GM18519 (cell line): ENCODE data around the gene PSMA4.
"Not testable (repeated sequence)": the region's sequence is repeated elsewhere in the genome, so short reads cannot be mapped to it uniquely, and the experiment has no call there.

Experiments
- ATAC-seq: cut with Tn5 transposase; IDR thresholded peaks from one replicate; pipeline ENCODE4 v1.9.1; 2021; ENCODE audit warnings: mild to moderate bottlenecking, moderate library complexity; ENCODE audit not compliant: unreplicated experiment, low FRiP score

PSMA4 gene

GRCh38 chr15:78550815-78551214, 10.6 kb downstream of the PSMA4 start:
- no peak for ATAC-seq

DNA sequence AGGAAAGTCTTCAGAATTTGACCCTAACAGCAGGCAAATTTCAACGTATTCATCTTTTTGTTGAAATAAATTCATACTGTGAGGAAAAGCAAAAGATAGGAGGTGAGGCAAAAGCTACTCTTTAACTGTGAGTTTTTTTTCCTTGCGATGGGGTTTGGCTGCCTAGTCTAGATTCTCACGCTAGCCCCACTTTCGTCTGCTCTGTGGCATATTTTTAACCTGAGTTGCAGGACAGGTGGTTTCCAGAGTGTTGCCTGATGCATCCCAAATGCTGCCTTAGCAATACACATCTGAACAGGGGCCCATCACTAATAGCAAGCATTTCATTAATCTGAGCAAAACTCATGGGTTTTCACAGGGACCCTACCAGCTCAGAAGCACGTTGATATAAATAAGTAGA, 11.7 kb downstream of the PSMA4 start:
- ATAC-seq: no peak

GRCh38 chr15:78552597-78552996, 12.4 kb downstream of the PSMA4 start:
- ATAC-seq: no peak

DNA sequence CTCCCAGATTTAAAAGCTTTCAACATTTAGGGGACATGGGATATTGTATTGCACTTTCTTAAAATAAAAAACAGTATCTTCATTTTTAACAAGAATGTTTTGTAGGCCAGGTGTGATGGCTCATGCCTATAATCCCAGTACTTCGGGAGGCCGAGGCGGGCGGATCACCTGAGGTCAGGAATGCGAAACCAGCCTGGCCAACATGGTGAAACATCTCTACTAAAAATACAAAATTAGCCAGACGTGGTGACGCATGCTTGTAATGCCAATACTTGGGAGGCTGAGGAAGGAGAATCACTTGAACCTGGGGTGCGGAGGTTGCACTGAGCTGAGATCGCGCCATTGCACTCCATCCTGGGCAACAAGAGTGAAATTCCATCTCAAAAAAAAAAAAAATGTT, 20.0 kb downstream of the PSMA4 start:
- not testable (repeated sequence) for ATAC-seq

DNA sequence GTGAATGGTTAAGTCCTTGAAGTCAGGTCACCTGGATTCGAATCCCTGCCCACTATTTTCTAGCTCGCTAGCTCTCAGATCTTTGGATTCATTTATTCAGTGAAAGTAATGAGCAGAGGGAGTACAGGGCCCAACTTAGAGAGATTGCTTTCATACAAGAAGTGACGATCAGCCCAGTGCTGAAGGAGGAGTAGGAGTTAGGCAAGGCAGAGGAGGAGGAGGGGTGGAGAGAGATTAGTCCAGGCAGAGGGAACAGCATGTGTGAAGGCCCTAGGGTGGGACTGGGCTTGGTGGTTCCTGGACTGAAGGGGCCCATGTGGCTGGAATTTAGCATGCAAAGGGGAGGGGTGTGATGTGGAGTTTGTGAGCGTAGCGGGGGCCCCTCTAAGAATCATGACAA, 21.2 kb downstream of the PSMA4 start:
- ATAC-seq: no peak

DNA sequence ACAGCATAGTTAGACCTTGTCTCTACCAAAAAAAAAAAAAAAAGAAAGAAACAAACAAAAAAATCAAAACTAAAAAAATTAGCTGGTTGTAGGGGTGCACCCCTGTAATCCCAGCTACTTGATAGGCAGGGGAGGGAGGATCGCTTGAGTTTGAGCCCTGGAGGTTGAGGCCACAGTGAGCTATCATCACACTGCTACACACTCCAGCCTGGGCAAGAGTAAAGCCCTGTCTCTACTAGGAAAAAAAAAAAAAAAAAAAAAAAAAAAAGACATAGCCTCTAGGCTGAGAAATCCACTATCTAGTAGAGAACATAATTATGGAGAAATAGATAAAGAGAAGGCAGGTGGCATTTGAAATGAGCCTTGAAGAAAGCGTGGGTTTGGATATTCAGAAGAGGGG, 22.8 kb downstream of the PSMA4 start:
- no peak for ATAC-seq

GRCh38 chr15:78564743-78565096, 24.5 kb downstream of the PSMA4 start:
- no peak for ATAC-seq

DNA sequence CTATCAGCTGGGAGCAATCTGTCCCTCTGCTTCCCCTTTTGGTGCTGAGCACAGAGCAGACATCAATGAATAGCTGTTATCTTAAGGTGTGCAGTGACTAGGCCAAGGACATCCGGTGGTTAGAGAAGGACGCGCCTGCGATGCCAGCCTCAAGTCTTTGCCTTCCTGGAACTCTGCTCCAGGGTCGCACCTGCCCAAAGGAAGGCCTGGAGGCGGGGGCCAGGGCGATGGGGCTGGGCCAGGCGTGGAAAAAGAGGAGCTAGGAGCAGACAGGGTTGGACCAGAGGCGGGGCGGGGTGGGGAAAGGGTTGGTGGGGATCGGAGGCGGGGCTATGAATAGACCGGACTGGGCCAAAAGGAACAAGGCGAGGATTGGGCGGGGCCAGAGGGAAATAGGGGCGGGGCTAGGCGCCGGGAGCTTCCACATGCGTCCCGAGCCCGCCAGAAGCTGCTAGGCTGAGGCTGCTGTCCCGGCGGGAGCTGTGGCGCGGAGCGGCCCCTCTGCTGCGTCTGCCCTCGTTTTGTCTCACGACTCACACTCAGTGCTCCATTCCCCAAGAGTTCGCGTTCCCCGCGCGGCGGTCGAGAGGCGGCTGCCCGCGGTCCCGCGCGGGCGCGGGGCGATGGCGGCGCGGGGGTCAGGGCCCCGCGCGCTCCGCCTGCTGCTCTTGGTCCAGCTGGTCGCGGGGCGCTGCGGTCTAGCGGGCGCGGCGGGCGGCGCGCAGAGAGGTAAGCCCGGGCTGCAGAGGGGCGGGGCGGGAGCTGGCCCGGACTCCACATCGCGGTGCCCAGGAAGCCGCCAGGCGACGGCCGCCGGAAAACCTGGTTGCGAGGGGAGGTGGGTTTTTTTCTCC, 25.1 kb downstream of the PSMA4 start, which contains the start of gene CHRNA5:
Gene CHRNA5 (plus strand): TSS at position 424 of the 854 bp plus-strand sequence. CDS start 200 bp downstream, at position 624.
- no peak for ATAC-seq

DNA sequence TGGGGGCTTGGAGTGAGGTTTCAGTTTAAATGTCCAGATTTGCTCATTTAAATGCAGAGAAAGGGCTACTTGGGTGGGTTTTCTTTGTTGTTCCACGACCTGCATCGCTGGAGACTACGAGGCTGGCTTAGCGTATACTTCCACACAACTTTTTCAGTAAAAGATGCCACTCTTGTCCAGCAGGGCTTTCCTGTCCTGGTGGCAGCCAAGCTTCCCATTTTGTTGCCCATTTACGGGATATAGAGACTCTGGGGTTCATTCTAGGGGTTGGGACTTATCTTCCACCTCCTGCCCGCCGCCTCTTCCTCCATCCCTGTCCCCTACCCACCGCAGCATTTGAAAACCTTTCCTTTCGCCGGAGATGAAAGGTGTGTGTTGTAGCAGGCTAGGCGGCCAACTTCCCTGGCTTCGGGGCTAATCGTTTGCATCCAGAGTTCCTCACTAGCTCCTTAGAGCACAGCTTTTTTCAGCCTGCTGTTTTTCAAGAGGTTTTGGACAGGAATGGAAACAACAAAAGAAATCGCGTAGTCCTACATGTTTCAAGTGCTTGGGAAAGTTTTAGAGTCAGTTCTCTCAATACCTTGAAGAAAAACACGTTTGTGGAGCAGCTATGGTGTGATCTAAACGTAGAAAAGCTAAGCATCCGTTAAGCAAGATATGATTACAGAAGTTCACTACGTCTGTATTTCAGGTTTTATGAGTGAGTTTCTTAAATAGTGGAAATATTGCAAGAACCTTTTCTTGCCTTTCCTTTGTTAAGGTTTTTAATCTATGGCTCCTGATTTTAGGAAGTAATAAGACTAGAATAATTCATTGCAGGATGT, 25.9 kb downstream of the PSMA4 start:
- ATAC-seq: no peak

DNA sequence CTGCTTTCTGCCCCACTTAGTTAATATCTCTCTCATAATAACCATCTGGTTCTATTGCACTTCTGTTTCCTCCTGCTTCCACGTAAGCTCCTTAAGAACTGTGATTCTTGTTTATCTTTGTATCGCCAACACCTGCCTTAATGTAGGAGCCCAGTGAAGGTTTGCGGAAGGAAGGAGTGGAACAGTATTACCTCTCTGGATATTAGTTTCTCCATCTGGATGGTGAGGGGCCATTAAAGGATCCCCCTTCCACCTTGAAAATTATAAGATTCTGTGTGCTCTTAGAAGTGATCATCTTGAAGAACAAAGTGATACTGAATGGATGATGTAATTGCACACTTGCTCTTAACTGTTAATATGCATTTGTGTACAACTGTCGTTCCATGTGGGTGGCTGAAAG, 27.3 kb downstream of the PSMA4 start:
- ATAC-seq: no peak

- no peak for ATAC-seq
These were observed 30.5 kb downstream of the PSMA4 start for GRCh38 chr15:78570710-78571109.

GRCh38 chr15:78571382-78571781, 31.1 kb downstream of the PSMA4 start:
- no peak for ATAC-seq

DNA sequence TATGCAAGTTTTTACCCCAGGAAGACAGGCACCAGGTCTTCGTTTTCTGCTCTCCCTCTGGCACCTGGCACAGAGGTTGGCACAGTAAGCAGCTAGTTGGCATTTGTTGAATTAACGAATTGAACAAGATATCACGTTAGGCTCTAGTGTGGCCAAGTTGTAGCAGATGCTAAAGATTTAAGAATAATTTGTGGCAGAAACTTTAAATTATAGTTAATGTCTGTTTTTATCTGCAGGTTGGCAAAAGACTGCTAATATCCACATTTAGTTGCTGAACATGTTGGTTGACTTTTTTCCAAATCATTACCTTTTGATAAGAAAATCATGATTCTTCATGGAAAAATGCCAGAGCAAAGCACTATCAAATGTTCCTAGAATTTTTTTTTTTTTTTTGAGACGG, 33.2 kb downstream of the PSMA4 start:
- ATAC-seq: no peak

- ATAC-seq: no peak
These were observed 34.7 kb downstream of the PSMA4 start for GRCh38 chr15:78574944-78575343.

DNA sequence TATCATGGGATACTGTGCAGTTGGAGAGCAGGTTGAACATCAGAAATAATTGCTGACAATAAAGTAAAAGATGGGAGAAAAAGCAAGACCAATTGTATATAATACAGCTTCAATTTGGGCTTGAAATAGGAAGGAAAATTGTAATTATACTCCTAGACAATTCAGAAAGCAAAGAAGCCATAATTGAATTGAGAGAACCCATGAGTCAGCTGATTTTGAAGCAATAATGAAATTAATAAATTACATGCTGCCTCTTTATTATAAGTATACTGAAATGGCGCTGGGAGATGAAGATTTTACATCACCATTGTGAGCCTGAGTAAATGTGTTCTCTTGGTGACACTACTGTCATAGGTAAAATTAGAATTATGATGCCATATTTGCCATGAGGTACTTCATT, 57.3 kb downstream of the PSMA4 start:
- no peak for ATAC-seq

DNA sequence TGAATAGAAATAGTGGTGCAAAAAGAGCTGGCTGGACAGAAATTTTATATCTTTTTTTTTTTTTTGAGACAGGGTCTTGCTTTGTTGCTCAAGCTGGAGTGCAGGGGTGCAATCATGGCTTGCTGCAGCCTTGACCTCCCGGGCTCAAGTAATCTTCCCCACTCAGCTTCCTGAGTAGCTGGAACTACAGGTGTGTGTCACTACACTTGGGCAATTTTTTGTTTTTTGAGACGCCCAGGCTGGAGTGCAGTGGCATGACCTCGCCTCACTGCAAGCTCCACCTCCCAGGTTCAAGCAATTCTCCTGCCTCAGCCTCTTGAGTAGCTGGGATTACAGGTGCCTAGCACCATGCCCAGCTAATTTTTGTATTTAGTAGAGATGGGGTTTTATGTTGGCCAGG, 58.1 kb downstream of the PSMA4 start:
- ATAC-seq: no peak

DNA sequence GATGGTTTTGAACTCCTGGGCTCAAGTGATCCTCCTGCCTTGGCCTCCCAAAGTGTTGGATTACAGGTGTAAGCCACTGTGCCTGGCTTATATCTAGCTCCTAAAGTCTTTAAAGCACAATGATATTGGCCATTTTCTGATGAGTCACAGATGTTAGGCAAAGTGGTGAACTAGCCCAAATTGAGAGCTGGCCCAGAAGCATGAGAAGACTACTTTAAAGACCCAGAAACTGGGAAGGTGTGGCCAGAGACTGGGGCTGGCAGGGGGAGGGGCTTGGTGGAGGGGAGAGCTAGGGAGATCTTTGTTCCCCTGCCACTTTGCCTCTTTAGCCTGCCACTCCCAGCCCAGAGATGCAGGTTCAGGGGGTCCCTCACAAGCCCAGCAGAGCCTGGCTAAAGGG, 58.9 kb downstream of the PSMA4 start:
- no peak for ATAC-seq
